Body of pancreas (tissue), 4 donors: ENCODE data around the gene CEP43. TPM values are rescaled to one million over a fixed set of nuclear protein-coding genes. Genes with fewer than 3 reads are reported as not detected.

Source experiments
- ATAC-seq: fragments of 150-250 bp; one replicate; pipeline ENCODE4 v1.9.1; 2016
- DNase-seq, 4 donors: peaks; one replicate each; pipeline ENCODE4 v3.0.0-alpha.2; 2019
- H3K27ac ChIP-seq, 4 donors: fragments of 200-600 bp; sonication (generic); 1 replicate in 3 of 4; 2 replicates in 1 of 4; pipeline versions ENCODE4 v1.5.1 to v1.6.1; 2016 to 2019; ENCODE audit warnings: mild to moderate bottlenecking in 1 of 4, mixed read lengths in 1 of 4, moderate library complexity in 1 of 4
- H3K27me3 ChIP-seq, 2 donors: fragments of 200-600 bp; sonication (generic); one replicate each; pipeline ENCODE4 v1.6.0; 2016; ENCODE audit warnings: mild to moderate bottlenecking in 1 of 2
- H3K36me3 ChIP-seq, 2 donors: fragments of 200-600 bp; sonication (generic); replicated peaks in 1 of 2; 2 replicates each; pipeline ENCODE4 v1.5.1; 2016; ENCODE audit warnings: low read depth in 2 of 2; ENCODE audit not compliant: insufficient read depth in 1 of 2
- H3K4me1 ChIP-seq: fragments of 200-600 bp; sonication (generic); one replicate; pipeline ENCODE4 v1.6.0; 2016
- H3K4me3 ChIP-seq, 2 donors: fragments of 200-600 bp; sonication (generic); 1 replicate in 1 of 2; 2 replicates in 1 of 2; pipeline ENCODE4 v1.5.1; 2016 to 2019
- H3K9me3 ChIP-seq, 3 donors: fragments of 200-600 bp; sonication (generic); 1 replicate in 2 of 3; 2 replicates in 1 of 3; pipeline ENCODE4 v1.5.1; 2016
- POLR2A ChIP-seq, 3 donors: fragments of 450-650 bp; IDR thresholded peaks; one replicate each; pipeline ENCODE4 v1.6.1; 2016; ENCODE audit warnings: antibody characterized with exemption in 3 of 3, mild to moderate bottlenecking in 2 of 3
- WGBS, 2 donors: methylation state at CpG; one replicate each; pipeline ENCODE4 v1.1.5; 2017; 5-methylcytosine and 5-hydroxymethylcytosine counted together
- intact Hi-C: fragments of 100-400 bp; cut with DNase I; formaldehyde crosslinking; loops from one replicate; pipeline ENCODE4 v1.15.1; 2023
- total RNA-seq, 2 donors: library from RNA; depleted of rRNA; stranded (reverse); fragments of >200 nt; gene quantifications; one replicate each; pipeline ENCODE4 v1.1.0, GENCODE V29; 2016
- TF ChIP-seq, protein P1 (sequence below), 7 experiments: fragments of 450-650 bp in 4 of 7; fragments of 200-600 bp in 3 of 7; sonication (generic) in 3 of 7; IDR thresholded peaks; one replicate each; pipeline ENCODE4 v1.5.1; 2016 to 2019; ENCODE audit warnings: antibody characterized with exemption in 7 of 7

CEP43 gene
- total RNA-seq, 2 donors from 2014 or later = 11.4 to 45.8 TPM

DNA sequence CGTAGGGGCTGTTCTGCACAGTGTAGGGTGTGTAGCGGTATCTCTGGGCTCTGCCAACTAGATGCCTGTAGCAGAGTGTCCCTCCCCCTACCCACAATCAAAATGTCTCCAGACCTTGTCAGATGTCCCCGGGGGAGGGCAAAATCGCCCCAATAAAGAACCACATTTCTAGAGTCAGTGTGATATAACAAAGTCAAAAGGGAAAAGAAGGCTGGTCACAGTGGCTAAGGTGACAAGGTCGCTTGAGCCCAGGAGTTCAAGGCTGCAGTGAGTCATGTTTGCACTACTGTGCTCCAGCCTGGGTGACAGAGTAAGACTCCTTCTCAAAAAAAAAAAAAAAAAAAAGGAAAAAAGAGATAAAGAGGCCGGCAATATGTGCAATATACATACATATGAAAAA lies 11.7 kb upstream of the CEP43 start:
- 49 to 54% methylated on average over 6 of the region's 6 CpGs for WGBS, 2 donors
- TF ChIP-seq, protein P1, sequence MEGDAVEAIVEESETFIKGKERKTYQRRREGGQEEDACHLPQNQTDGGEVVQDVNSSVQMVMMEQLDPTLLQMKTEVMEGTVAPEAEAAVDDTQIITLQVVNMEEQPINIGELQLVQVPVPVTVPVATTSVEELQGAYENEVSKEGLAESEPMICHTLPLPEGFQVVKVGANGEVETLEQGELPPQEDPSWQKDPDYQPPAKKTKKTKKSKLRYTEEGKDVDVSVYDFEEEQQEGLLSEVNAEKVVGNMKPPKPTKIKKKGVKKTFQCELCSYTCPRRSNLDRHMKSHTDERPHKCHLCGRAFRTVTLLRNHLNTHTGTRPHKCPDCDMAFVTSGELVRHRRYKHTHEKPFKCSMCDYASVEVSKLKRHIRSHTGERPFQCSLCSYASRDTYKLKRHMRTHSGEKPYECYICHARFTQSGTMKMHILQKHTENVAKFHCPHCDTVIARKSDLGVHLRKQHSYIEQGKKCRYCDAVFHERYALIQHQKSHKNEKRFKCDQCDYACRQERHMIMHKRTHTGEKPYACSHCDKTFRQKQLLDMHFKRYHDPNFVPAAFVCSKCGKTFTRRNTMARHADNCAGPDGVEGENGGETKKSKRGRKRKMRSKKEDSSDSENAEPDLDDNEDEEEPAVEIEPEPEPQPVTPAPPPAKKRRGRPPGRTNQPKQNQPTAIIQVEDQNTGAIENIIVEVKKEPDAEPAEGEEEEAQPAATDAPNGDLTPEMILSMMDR (IDR thresholded peaks at IDR 0.05) = no peak
- no peak for TF ChIP-seq POLR2A (IDR thresholded peaks at IDR 0.05)
- no peaks in the 10 kb centered on the region for H3K36me3 ChIP-seq
- no peaks in the 10 kb centered on the region for H3K9me3 ChIP-seq
- no peaks in the 10 kb centered on the region for H3K27me3 ChIP-seq
- H3K4me3 ChIP-seq = no peak overlapping the region
- intact Hi-C loops = loop anchor here (10.0 kb wide), 1 partner anchor 213 kb away; no protein-coding TSS in a partner anchor
- H3K27ac ChIP-seq = no peak overlapping the region
- no peak for DNase-seq
- no peaks in the 10 kb centered on the region for H3K4me1 ChIP-seq
- no peak for ATAC-seq

- H3K27me3 ChIP-seq = no peaks in the 10 kb centered on the region
- no peaks in the 10 kb centered on the region for H3K9me3 ChIP-seq
- no peak for TF ChIP-seq POLR2A (IDR thresholded peaks at IDR 0.05)
- TF ChIP-seq, protein P1 (IDR thresholded peaks at IDR 0.05) = no peak
- H3K4me3 ChIP-seq = no peak overlapping the region
- 78 to 94% methylated on average over 3 of the region's 3 CpGs for WGBS, 2 donors
- intact Hi-C loops = loop anchor here (10.0 kb wide), 1 partner anchor 213 kb away; no protein-coding TSS in a partner anchor
- no peaks in the 10 kb centered on the region for H3K4me1 ChIP-seq
- DNase-seq = no peak
- H3K27ac ChIP-seq = no peak overlapping the region
- no peak for ATAC-seq
- H3K36me3 ChIP-seq = no peaks in the 10 kb centered on the region
These were observed 11.3 kb upstream of the CEP43 start for GRCh38 chr6:166987930-166988329.

DNA sequence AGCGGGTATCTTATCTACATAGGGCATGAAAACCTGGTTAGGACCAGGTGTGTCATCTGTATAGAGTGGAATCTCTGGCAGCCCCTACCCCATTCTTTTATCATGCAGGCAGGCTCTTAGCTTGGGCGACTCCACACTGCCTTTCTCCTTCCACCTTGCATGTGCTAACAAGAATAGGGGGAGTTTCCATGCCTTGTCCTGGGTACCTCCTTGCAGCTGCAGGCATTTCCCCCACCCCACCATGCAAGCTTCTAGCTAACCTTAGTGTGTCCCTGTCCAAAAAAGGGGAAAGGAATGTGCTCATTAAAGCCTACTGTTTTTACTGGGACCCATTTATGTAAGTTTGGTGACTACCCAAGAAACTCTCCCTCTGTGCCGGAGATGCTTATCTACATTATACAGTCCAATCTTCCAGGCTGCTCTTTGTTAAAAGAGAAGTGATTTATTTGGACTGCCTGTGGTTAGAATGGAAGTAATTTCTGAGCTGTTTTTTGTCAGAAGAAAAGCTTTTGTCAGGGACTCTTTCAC lies 10.5 kb upstream of the CEP43 start:
- Histone ChIP-seq H3K36me3 (no peaks in the 10 kb centered on the region), H3K27me3 (no peaks in the 10 kb centered on the region), H3K4me3 (no peak overlapping the region), H3K4me1 (no peaks in the 10 kb centered on the region), H3K9me3 (no peaks in the 10 kb centered on the region), H3K27ac (no peak overlapping the region)
- no peak for TF ChIP-seq POLR2A (IDR thresholded peaks at IDR 0.05)
- TF ChIP-seq, protein P1 (IDR thresholded peaks at IDR 0.05) = no peak
- intact Hi-C loops = loop anchor here (10.0 kb wide), 1 partner anchor 214 kb away; no protein-coding TSS in a partner anchor
- ATAC-seq (no peak), DNase-seq (no peak)
- WGBS, 2 donors = 69 to 71% methylated on average over 3 of the region's 3 CpGs

GRCh38 chr6:166989427-166990032 lies 9.7 kb upstream of the CEP43 start:
- intact Hi-C loops = loop anchor here (10.0 kb wide), 1 partner anchor 215 kb away; no protein-coding TSS in a partner anchor
- DNase-seq = peak in 2 of 4 donors; percentile 13 to 19
- whole genome bisulfite sequencing, 2 donors = 29 to 32% methylated on average over 9 to 10 of the region's 10 CpGs
- Histone ChIP-seq H3K4me3 (no peak overlapping the region), H3K36me3 (no peaks in the 10 kb centered on the region), H3K27ac (no peak overlapping the region), H3K9me3 (no peaks in the 10 kb centered on the region), H3K4me1 (no peaks in the 10 kb centered on the region), H3K27me3 (no peaks in the 10 kb centered on the region)
- TF ChIP-seq POLR2A (IDR thresholded peaks at IDR 0.05) = no peak
- TF ChIP-seq, protein P1 (IDR thresholded peaks at IDR 0.05) = peak; percentile 17 to 59 (median 47)
- ATAC-seq = no peak

DNA sequence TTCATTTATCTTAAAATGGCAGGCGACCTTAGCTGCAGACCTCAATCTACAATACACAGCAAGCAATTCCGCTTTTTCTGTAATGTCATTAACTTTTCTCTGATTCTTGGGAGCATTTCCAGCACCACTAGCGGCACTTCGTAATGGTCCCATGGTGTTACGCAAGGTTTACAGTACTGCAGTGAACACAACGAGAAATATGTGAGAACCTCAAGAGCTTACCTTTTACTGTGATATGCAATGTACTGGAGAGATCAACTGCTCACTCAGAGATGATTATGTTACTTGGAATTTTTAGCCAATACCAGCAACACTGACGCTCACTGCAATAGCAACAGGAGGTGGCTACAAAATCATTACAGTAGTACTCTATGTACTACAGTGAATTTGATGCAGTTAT lies 2.8 kb upstream of the CEP43 start:
- ATAC-seq (no peak), DNase-seq (no peak)

More for the DNA sequence above, 2.8 kb upstream of the CEP43 start:
- no peak overlapping the region for H3K4me3 ChIP-seq
- WGBS, 2 donors = 83 to 88% methylated on average over 7 of the region's 7 CpGs
- no peaks in the 10 kb centered on the region for H3K27me3 ChIP-seq
- no peaks in the 10 kb centered on the region for H3K9me3 ChIP-seq
- peaks cover 14% of the 10 kb centered on the region for H3K4me1 ChIP-seq
- intact Hi-C loops = no loop called here
- no peak for TF ChIP-seq POLR2A (IDR thresholded peaks at IDR 0.05)
- TF ChIP-seq, protein P1 (IDR thresholded peaks at IDR 0.05) = no peak
- no peaks in the 10 kb centered on the region for H3K36me3 ChIP-seq
- no peak overlapping the region for H3K27ac ChIP-seq
